A673 (cell line): Measurements from ENCODE around the gene SLC25A47. TPM values are rescaled to one million over a fixed set of nuclear protein-coding genes. Genes with fewer than 3 reads are reported as not detected.

ENCODE experiments used
- BruUV-seq: library from RNA; stranded (reverse); fragments of 400-500 nt; replicated peaks from 2 replicates; lab custom pipeline; 2021; lab: Mats Ljungman, UMichigan
- CTCF ChIA-PET: fragments of 300-600 bp; sonication (Branson Sonifier 250); formaldehyde crosslinking; loops from one replicate; lab custom pipeline; 2022; ENCODE audit warnings: antibody characterized with exemption; lab: Charles Lee
- POLR2A ChIA-PET: fragments of 300-600 bp; sonication (Branson Sonifier 250); formaldehyde crosslinking; loops from one replicate; lab custom pipeline; 2022; ENCODE audit warnings: antibody characterized with exemption; ENCODE audit not compliant: low non-redundant PET; lab: Charles Lee
- DNase-seq: peaks from one replicate; pipeline ENCODE4 v3.0.0-alpha.2; 2015; ENCODE audit warnings: low spot score
- H3K27ac ChIP-seq: fragments of 200-600 bp; sonication (generic); 2 replicates; pipeline ENCODE4 v1.5.1; 2016; ENCODE audit warnings: mixed run types, low read depth, mild to moderate bottlenecking, mixed read lengths, antibody characterized with exemption, low read length; ENCODE audit not compliant: poor library complexity, severe bottlenecking
- H3K27me3 ChIP-seq: fragments of 200-600 bp; sonication (generic); replicated peaks from 2 replicates; pipeline ENCODE4 v1.6.1; 2017; ENCODE audit warnings: mixed run types, low read depth, mild to moderate bottlenecking, mixed read lengths, antibody characterized with exemption, low read length; ENCODE audit not compliant: insufficient read depth, poor library complexity
- H3K36me3 ChIP-seq: fragments of 200-600 bp; sonication (generic); 2 replicates; pipeline ENCODE4 v1.6.1; 2016; ENCODE audit warnings: mixed run types, mild to moderate bottlenecking, mixed read lengths, antibody characterized with exemption, low read length; ENCODE audit not compliant: insufficient read depth, poor library complexity, severe bottlenecking
- H3K4me1 ChIP-seq: fragments of 200-600 bp; sonication (generic); 2 replicates; pipeline ENCODE4 v1.6.1; 2017; ENCODE audit warnings: mixed run types, mild to moderate bottlenecking, mixed read lengths, antibody characterized with exemption, low read length; ENCODE audit not compliant: insufficient read depth, poor library complexity, severe bottlenecking
- H3K4me3 ChIP-seq: fragments of 200-600 bp; sonication (generic); 2 replicates; pipeline ENCODE4 v1.5.1; 2016; ENCODE audit warnings: low read depth, mixed run types, mild to moderate bottlenecking, mixed read lengths, low read length; ENCODE audit not compliant: poor library complexity, severe bottlenecking
- H3K9me3 ChIP-seq: fragments of 200-600 bp; sonication (generic); 2 replicates; pipeline ENCODE4 v1.6.1; 2016; ENCODE audit warnings: mixed run types, low read depth, mild to moderate bottlenecking, mixed read lengths, antibody characterized with exemption, low read length; ENCODE audit not compliant: poor library complexity, severe bottlenecking
- EZH2 ChIP-seq: fragments of 200-600 bp; sonication (generic); IDR thresholded peaks from 2 replicates; pipeline ENCODE4 v1.6.1; 2017; ENCODE audit warnings: borderline replicate concordance, low read depth, mild to moderate bottlenecking, mixed read lengths, antibody characterized with exemption, low read length; ENCODE audit not compliant: poor library complexity, severe bottlenecking
- intact Hi-C: fragments of 100-400 bp; cut with micrococcal nuclease; formaldehyde crosslinking; loops from one replicate; pipeline ENCODE4 v1.10.0; 2022; ENCODE audit not compliant: unreplicated experiment
- total RNA-seq: library from RNA; stranded (reverse); gene quantifications from 2 replicates; pipeline ENCODE4 v1.2.3, GENCODE V29; 2021
- TF ChIP-seq, protein P1 (sequence below): fragments of 300-800, 200-600 bp; sonication (generic); conservative IDR thresholded peaks from 2 replicates; pipeline ENCODE4 v1.5.1; 2017; ENCODE audit warnings: low read depth, mild to moderate bottlenecking, antibody characterized with exemption, low read length, moderate library complexity, mixed read lengths

The SLC25A47 gene
- total RNA-seq, 1 experiment from 2014 or later, result not detected

DNA sequence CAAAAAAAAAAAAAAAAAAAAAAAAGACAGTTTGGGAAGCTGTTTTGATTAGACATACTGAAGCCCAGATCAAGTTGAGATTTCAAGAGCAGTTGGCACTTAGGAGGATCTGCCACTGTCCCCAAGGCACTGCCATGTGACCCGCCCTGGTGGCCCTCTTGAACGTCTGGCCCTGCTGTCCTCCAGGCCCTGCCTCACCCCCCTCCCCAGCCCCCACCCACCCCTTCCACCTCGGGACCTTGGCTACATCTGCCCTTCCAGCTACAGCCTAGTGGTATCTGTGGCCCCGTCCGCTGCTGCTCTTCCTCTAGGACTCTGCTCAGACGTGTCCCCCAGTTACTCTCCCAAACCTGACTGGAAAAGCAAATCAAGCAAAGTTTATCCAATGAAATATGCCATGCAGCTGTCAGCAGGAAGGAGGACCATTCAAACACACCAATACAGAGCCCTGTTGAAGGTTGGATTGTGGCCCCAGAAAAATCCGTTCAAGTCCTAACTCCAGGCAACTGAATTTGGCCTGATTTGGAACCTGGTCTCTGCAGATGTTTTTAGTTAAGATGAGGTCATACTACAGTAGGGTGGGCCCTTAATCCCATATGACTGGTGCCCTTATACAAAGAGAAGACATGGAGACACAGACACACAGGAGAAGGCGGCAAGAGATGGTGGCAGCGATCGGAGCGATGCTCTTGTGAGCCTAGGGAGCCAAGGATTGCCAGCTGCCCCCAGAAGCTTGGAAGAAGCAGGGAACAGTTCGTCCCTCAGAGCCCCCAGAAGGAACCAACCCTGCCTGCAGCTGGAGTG lies 34.6 kb upstream of the SLC25A47 start:
- H3K4me1 ChIP-seq, result peaks cover 3% of the 10 kb centered on the region
- peaks cover 3% of the 10 kb centered on the region for H3K36me3 ChIP-seq
- no TSS peak for BruUV-seq
- no peak overlapping the region for H3K27ac ChIP-seq
- no peak for DNase-seq
- ChIA-PET POLR2A (no interaction called here), CTCF (interaction anchor here (0.9 kb wide), 1 partner anchor 89 kb away, joined by 3 read pairs; no protein-coding TSS in a partner anchor)
- H3K9me3 ChIP-seq, result no peaks in the 10 kb centered on the region
- H3K4me3 ChIP-seq, result no peak overlapping the region
- H3K27me3 ChIP-seq, result no peaks in the 10 kb centered on the region
- TF ChIP-seq, protein P1, sequence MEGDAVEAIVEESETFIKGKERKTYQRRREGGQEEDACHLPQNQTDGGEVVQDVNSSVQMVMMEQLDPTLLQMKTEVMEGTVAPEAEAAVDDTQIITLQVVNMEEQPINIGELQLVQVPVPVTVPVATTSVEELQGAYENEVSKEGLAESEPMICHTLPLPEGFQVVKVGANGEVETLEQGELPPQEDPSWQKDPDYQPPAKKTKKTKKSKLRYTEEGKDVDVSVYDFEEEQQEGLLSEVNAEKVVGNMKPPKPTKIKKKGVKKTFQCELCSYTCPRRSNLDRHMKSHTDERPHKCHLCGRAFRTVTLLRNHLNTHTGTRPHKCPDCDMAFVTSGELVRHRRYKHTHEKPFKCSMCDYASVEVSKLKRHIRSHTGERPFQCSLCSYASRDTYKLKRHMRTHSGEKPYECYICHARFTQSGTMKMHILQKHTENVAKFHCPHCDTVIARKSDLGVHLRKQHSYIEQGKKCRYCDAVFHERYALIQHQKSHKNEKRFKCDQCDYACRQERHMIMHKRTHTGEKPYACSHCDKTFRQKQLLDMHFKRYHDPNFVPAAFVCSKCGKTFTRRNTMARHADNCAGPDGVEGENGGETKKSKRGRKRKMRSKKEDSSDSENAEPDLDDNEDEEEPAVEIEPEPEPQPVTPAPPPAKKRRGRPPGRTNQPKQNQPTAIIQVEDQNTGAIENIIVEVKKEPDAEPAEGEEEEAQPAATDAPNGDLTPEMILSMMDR, result no peak
- no peak for TF ChIP-seq EZH2
- intact Hi-C loops, result no loop called here

DNA sequence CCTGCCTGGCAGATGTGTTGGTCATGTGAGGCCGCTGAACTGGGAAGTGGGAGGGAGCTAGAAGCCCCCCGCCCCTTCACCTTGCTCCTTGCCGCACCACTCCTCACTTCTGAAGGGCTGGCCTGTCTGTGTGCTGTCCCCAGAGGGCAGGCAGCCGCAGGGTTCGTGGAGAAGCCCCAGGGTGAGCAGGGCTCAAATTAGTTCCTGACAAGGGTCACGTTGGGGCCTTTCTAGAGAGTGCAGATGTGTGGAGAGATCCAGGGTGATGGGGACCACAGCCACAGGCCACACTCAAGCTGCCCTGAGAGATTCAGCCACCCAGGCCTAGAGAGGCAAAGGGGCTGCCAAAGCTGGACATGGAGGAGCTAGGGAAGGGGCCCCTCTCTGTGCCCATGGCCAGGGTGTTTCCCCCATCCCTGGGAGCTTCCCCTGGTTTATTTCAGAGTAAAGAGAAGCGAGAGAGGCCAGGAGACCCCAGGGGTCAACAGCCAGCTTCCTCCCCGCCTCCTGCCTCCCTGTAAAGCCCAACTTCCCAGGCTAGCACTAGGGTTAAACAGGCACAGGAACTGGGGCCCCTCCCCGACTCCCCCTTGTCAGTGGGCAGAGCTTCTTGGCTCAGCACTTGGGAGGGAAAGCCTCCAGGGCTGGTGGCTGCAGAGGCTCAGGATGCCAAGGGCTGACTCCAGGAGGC lies 33.1 kb upstream of the SLC25A47 start:
- no TSS peak for BruUV-seq
- intact Hi-C loops, result no loop called here
- TF ChIP-seq EZH2, result no peak
- TF ChIP-seq, protein P1, result no peak
- no peak overlapping the region for H3K4me3 ChIP-seq
- POLR2A ChIA-PET, result no interaction called here
- peaks cover 3% of the 10 kb centered on the region for H3K4me1 ChIP-seq
- H3K36me3 ChIP-seq, result peaks cover 3% of the 10 kb centered on the region
- CTCF ChIA-PET, result no interaction called here
- H3K9me3 ChIP-seq, result no peaks in the 10 kb centered on the region
- no peaks in the 10 kb centered on the region for H3K27me3 ChIP-seq
- H3K27ac ChIP-seq, result no peak overlapping the region
- no peak for DNase-seq

DNA sequence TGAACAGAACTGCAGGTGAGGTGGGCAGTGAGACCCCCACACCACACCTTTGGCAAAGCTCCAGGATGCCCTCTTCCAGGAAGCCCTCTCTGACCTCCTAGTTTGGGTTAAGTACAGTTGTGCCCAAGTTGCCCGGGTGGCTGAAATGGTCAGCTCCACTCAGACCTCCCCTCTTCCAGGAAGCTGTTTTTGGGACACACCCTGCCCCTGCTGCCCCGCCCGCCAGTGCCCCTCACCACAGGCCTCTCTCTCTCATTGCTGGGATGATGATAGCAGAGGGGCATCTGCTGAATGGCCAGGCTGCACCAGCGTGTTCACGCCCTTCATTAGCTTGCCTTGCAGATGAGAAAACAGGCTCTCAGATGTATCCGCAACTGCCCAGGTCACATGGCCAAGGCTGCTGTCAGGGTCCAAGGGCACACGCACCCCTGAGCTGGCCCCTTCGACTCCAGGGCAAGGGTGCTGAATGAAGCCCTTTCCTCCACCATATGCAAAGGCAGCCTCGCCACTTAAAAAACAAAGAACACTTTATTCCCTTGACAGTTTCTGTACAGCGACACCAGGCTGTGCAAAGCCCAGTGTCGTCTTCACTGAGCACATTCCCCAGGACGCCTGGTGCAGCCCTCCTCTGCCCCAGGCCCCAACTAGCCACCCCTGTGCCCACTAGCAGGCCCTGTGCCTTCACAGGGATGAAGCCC lies 32.4 kb upstream of the SLC25A47 start:
- Histone ChIP-seq H3K9me3 (no peaks in the 10 kb centered on the region), H3K27me3 (no peaks in the 10 kb centered on the region), H3K4me3 (no peak overlapping the region), H3K27ac (no peak overlapping the region), H3K4me1 (peaks cover 3% of the 10 kb centered on the region), H3K36me3 (peaks cover 3% of the 10 kb centered on the region)
- intact Hi-C loops, result no loop called here
- BruUV-seq, result no TSS peak
- no peak for TF ChIP-seq EZH2
- TF ChIP-seq, protein P1, result no peak
- POLR2A ChIA-PET, result no interaction called here
- DNase-seq, result no peak
- CTCF ChIA-PET, result no interaction called here
